Activated naive CD4-positive, alpha-beta T cell treated with anti-CD3 and anti-CD28 coated beads for 36 hours (primary cell): ENCODE results near the gene CENPX. TPM values are rescaled to one million over a fixed set of nuclear protein-coding genes. Genes with fewer than 3 reads are reported as not detected.

Experiments
- CTCF ChIA-PET: fragments of 350-600 bp; sonication (Branson Sonifier 250); formaldehyde crosslinking; loops from one replicate; lab custom pipeline; 2021; ENCODE audit warnings: antibody characterized with exemption; lab: Charles Lee
- DNase-seq: peaks from one replicate; pipeline ENCODE4 v3.0.0-alpha.2; 2020
- H3K27ac Mint-ChIP-seq: one replicate; pipeline ENCODE4 v1.8.0; 2021; ENCODE audit warnings: mild to moderate bottlenecking, mixed read lengths
- H3K27me3 Mint-ChIP-seq: one replicate; pipeline ENCODE4 v1.8.0; 2021; ENCODE audit warnings: low read depth, mixed read lengths
- H3K36me3 Mint-ChIP-seq: one replicate; pipeline ENCODE4 v1.8.0; 2021; ENCODE audit warnings: low read depth, mixed read lengths
- H3K4me1 Mint-ChIP-seq: one replicate; pipeline ENCODE4 v1.8.0; 2021; ENCODE audit warnings: low read depth, mixed read lengths
- H3K4me3 Mint-ChIP-seq: one replicate; pipeline ENCODE4 v1.8.0; 2021; ENCODE audit warnings: mild to moderate bottlenecking, moderate library complexity, mixed read lengths
- H3K9me3 Mint-ChIP-seq: one replicate; pipeline ENCODE4 v1.8.0; 2021; ENCODE audit warnings: mixed read lengths
- intact Hi-C: fragments of 100-400 bp; cut with micrococcal nuclease; formaldehyde crosslinking; loops from one replicate; pipeline ENCODE4 v1.15.1; 2023
- total RNA-seq, 2 experiments: library from RNA; stranded (reverse); gene quantifications; one replicate each; pipeline ENCODE4 v1.2.3, GENCODE V29; 2021

Gene CENPX
- total RNA-seq, 2 experiments from 2014 or later = 55.8 to 57.8 TPM

DNA sequence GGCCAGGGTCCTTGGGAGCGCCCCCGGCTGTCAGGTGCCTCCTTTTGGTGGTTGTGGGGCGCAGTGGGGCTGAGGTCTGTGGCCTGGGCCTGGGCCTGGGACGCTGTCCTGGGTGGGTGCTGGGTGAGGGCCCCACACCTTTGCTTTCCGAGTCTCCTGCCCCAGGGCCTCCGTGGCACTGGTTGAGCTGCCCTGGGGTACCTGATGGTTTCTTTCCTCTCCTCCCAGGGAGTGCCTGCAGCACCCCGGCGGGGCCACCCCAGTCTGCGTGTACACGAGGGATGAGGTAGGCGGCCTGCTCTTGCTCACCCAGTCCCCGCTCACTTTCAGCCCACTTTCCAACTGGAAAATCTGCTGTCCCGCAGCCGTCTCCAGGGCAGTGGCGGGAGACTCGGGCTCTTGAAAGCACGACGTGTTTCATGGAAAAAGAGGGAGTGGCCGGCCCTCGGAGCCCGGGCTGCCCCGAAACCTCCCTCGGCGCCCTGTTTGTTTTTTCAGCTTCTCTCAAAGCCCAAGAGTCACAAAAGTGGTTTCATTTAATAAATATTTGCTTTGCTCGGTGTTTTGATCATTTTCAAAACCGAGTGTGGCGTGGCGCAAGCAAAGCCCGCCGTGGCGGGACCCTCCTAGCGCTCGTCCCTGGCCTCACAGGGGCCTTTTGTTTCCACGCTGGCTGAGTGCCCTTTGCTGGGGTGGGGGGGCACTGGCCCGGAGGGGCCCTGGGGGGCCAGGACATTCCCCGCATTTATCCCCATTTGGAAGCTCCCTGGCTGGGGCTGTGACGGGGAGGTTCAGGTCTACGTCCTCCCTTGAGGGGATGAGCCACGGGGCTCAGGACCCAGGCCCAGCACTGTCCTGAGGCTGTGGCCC, 27.9 kb downstream of the CENPX start:
- Mint-ChIP-seq H3K36me3 (no peaks in the 10 kb centered on the region), H3K4me1 (peaks cover 4% of the 10 kb centered on the region), H3K27ac (no peak overlapping the region), H3K4me3 (no peak overlapping the region), H3K27me3 (no peaks in the 10 kb centered on the region), H3K9me3 (no peaks in the 10 kb centered on the region)
- intact Hi-C loops = no loop called here
- DNase-seq = no peak
- CTCF ChIA-PET = interaction anchor here (0.9 to 2.8 kb wide), 2 partner anchors 25 to 35 kb away, joined by 3 to 10 read pairs; no protein-coding TSS in a partner anchor

DNA sequence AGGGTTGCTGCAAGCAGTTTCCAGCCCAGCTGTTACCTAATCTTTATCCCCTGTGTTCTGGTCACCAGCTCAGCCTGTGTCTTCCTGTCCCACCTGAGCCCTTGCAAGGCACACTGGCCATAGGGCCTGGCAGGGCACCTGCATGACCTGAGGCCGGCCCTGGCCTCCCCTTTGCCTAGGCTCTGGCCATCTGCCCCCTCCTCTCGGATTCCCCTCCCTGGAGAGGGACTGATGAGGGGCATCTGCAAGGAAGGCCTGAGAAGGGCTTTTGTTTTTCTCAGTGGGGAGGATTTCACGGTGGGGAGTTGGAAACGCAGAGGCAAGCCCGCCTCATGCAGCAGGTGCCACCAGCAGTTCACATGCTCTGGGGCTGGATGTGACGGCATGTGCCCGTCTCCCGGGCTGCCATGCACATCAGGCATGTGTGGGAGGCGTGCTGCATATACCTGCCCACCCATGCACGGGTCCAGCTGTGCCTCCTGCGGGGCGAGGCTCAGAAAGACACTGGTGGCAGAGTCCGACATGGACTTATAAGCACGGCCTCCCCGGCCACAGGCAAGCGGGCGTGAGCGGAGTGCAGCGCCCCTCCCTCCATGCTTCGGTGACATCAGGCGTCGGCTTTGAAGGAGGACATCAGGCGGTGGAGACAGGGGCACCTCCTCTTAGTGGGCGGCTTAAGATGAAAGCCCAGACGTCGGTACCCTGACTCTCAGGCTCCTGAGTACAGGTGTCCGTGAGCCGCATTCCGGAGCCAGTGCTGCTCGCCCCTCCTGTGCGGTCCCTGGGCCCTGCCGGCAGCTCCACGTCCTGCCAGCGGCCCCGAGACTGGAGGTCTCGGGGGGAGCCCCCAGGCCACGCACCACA, 28.7 kb downstream of the CENPX start:
- CTCF ChIA-PET = interaction anchor here (0.6 kb wide), 1 partner anchor 41 kb away, joined by 4 read pairs; no protein-coding TSS in a partner anchor
- no peak overlapping the region for H3K4me3 Mint-ChIP-seq
- intact Hi-C loops = no loop called here
- H3K27me3 Mint-ChIP-seq = no peaks in the 10 kb centered on the region
- H3K4me1 Mint-ChIP-seq = peaks cover 4% of the 10 kb centered on the region
- no peaks in the 10 kb centered on the region for H3K9me3 Mint-ChIP-seq
- no peak overlapping the region for H3K27ac Mint-ChIP-seq
- DNase-seq = no peak
- no peaks in the 10 kb centered on the region for H3K36me3 Mint-ChIP-seq

DNA sequence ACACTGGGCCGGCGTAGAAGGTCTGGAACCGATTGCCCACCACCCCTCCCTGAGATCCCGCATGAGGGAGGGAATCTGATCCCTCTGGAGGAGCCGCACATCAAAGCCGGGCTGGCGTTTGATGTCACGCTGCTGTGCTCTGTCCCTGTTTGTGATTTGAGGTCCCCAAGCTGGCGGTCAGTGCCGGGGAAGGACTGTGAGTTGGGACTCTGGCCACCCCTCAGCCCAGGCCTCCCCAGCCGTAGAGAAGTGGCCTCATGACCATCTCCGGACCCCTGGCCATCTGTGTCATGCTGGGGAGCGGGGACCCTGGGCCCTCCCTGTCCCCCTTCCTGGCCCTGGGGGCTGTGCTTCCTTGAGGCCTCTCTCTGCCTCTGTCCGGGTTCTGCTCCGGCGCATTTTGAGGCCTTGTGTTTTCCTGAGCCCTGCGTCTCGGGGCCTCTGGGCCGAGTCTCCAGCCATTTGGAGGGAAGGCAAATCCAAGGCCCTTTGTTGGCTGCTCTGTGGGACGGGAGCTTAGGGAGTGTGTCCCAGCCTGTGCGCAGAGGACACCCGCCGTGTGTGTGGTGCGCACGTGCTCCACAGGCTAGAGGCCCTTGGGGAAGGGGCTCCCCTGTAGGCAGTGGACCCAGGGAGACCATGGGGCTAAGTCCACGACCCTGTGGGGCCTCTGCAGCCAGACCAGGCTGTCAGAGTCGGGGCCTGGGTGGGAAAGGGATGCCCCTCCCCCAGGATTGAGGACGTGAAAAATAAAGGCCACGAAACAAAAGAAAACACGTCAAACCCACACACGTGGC, 30.2 kb downstream of the CENPX start:
- intact Hi-C loops = no loop called here
- Mint-ChIP-seq H3K27me3 (no peaks in the 10 kb centered on the region), H3K4me1 (peaks cover 4% of the 10 kb centered on the region), H3K9me3 (no peaks in the 10 kb centered on the region), H3K4me3 (no peak overlapping the region), H3K27ac (no peak overlapping the region), H3K36me3 (no peaks in the 10 kb centered on the region)
- no peak for DNase-seq
- CTCF ChIA-PET = interaction anchor here (0.9 kb wide), 1 partner anchor 32 kb away, joined by 3 read pairs; the partner anchor contains the start of gene NOTUM

DNA sequence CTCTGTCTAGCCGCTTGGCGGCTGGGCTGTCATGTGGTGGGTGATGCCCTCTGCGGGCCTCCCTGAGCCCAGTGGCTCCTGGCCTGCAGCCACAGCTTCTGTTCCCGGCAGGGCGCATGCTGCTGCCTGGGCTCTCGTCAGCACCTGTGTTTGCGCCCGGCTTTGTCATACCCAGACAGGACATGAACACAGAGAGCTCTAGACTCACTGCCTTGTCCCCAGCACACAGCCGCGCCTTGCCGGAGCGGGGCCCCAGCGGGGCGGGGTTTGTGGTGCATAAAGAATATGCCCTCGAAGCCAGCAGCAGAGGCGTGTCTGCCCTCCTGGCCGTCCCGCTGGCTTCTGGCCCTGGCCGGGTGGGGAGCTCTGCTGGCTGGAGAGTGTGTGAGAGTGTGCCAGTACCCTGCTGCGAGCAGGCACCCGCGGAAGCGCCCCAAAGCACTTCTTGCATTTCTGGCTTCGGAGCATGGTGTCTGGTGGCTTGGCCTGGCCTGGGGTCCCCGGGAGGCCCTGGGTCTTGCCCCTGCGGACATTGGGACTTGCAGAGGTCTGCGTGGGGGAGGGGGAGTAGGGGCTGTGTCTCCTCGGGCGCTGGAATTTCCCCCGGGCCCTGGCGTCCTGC, 30.9 kb downstream of the CENPX start:
- intact Hi-C loops = no loop called here
- H3K27ac Mint-ChIP-seq = no peak overlapping the region
- CTCF ChIA-PET = interaction anchor here (0.9 kb wide), 1 partner anchor 31 kb away, joined by 3 read pairs; the partner anchor contains the start of gene NOTUM

DNA sequence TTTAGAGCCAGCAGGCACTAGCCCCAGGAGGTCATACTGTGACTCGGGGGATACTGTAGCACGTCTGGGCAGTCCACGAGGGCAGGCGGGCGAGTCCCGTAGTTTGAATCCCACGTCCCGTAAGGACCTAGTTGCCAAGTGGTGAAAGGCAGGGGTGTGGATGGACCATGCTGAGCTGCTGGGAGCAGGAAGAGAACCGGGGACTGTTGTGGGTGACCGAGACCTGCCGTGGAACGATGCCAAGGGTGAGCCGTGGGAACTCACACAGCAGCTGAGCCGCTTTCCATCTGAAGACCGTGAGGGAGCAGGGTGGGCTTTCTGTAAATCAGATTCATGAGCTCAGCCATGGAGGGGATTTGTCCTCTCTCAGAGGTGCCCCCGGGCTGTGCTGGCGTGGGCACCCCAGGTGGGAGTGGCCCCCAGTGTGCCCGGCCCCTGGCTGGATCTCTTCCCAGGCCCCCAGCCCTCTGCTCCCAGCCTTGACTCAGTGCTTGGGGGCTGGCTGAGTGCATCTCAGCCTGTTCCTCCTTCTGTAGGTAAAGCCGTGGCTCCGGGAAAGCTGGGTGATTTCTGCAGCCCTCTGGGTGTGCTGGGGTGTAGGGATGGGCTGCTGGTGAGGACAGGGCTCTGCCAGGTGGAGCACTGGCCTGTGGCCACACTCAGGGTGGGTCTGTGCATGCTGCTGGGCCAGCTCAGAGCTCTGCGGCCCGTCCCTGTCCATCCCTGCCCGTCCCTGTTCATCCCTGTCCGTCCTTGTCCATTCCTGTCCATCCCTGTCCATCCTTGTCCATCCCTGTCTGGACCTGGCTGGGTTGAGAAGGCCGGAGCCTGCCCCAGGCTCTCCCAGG, 31.6 kb downstream of the CENPX start:
- Mint-ChIP-seq H3K4me3 (no peak overlapping the region), H3K27me3 (no peaks in the 10 kb centered on the region), H3K27ac (no peak overlapping the region), H3K4me1 (peaks cover 4% of the 10 kb centered on the region), H3K9me3 (no peaks in the 10 kb centered on the region), H3K36me3 (no peaks in the 10 kb centered on the region)
- intact Hi-C loops = no loop called here
- CTCF ChIA-PET = interaction anchor here (0.6 kb wide), 1 partner anchor 36 kb away, joined by 5 read pairs; no protein-coding TSS in a partner anchor
- DNase-seq = no peak

More for the DNA sequence above, 30.9 kb downstream of the CENPX start:
- no peaks in the 10 kb centered on the region for H3K9me3 Mint-ChIP-seq
- H3K36me3 Mint-ChIP-seq = no peaks in the 10 kb centered on the region
- H3K27me3 Mint-ChIP-seq = no peaks in the 10 kb centered on the region
- no peak overlapping the region for H3K4me3 Mint-ChIP-seq
- peaks cover 4% of the 10 kb centered on the region for H3K4me1 Mint-ChIP-seq
- no peak for DNase-seq

DNA sequence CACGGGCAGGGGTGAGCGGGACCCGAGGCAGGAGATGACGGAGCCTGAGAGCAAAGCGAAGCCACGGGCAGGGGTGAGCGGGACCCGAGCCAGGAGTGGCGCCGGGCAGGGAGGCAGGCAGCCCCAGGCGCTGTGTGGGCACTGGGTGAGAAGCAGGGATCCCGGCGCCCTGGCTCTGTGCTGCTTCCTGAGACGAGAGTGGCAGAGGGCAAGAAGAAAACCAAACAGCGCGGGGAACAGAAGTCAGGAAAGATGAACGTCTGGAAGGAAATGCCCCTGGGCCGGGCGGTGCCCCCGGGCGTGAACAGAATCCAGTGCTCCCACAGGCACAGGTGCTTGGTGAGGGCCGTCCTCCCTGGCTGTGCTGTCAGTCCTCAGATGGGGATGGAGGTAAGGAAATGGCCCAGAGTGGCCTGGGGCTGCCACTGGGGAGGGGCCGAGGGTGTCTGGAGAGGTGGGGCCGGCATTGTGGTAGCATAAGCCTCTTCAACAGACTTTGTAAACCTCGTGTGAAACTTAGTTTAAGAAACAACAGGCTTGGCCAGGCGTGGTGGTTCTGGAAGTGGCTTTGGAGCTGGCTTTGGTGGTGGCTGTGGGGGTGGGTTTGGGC, 35.4 kb downstream of the CENPX start:
- Mint-ChIP-seq H3K4me3 (no peak overlapping the region), H3K27me3 (no peaks in the 10 kb centered on the region), H3K27ac (no peak overlapping the region), H3K4me1 (peaks cover 9% of the 10 kb centered on the region), H3K9me3 (no peaks in the 10 kb centered on the region), H3K36me3 (peaks cover 8% of the 10 kb centered on the region)
- intact Hi-C loops = no loop called here
- DNase-seq = no peak
- CTCF ChIA-PET = no interaction called here

DNA sequence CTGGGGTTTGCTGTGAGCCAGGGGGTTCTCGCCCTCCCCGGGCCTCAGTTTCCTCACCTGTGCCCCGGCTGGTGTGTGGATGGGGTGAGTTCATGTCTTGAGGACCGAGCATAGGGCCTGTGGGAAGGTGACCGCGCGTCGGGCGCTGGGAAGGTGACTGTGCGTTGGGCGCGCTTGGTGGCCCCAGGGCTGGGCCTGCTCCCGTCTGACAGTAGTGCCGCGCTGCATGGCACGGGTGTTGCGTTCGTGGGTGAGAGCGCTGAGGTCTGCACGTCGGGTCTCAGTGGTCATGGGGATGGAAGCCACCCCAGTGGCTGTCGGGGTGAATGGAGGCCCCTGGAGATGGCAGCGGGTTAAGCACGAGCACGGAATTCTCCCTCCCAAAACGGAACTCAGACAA, 36.1 kb downstream of the CENPX start:
- Mint-ChIP-seq H3K36me3 (peaks cover 8% of the 10 kb centered on the region), H3K27ac (no peak overlapping the region), H3K4me3 (no peak overlapping the region), H3K9me3 (no peaks in the 10 kb centered on the region), H3K4me1 (peaks cover 9% of the 10 kb centered on the region), H3K27me3 (no peaks in the 10 kb centered on the region)
- intact Hi-C loops = no loop called here
- no peak for DNase-seq
- CTCF ChIA-PET = no interaction called here

DNA sequence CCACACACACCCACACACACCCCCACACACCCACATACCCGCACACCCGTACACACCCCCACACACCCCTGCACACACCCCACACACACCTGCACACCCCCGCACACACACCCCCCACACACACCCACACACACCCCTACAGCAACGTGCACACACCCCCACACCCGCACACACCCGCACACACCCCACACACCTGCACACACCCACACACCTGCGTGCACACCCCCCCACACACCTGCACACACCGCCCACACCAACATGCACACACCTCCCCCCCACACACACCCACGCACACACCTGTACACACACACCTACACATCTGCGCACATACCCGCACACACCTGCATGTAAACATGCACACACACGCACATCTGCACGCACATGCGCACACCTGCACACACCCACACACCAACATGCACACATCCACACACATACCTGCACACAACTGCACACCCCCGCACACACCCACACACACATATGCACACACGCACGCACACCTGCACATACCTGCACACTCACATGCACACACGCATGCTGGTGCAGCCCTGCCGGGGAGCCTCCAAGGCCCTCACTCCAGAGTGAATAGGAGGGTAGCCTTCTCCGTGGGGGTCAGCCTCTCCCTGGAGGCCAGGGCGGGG, 37.8 kb downstream of the CENPX start:
- Mint-ChIP-seq H3K36me3 (peaks cover 10% of the 10 kb centered on the region), H3K27ac (no peak overlapping the region), H3K27me3 (no peaks in the 10 kb centered on the region), H3K4me1 (peaks cover 14% of the 10 kb centered on the region), H3K9me3 (no peaks in the 10 kb centered on the region), H3K4me3 (no peak overlapping the region)
- intact Hi-C loops = no loop called here
- CTCF ChIA-PET = no interaction called here
- no peak for DNase-seq

DNA sequence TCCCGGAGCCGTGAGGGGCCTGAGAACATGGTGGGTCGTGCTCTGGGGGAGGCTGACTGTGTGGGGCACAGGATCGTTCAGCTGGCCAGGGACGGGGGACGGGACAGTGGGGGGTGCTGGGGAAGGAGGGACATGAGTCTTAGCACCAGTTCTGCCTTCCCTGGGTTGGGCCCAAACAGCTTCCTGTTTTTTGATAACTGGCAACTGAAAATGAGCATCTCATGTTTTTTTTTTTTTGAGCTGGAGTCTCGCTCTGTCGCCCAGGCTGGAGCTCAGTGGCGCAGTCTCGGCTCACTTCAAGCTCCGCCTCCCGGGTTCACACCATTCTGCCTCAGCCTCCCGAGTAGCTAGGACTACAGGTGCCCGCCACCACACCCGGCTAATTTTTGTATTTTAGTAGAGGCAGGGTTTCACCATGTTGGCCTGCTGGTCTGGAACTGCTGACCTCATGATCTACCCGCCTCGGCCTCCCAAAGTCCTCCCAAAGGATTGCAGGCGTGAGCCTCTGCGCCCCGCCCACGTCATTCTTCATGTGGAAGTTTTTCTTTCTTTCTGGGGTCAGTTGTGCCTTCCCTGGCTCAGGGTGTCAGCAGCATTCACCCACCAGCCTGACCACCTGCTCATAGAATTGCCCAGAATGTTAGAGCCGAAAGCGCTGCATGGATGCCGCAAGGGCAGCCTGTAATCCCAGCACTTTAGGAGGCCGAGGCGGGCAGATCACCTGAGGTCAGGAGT, 38.9 kb downstream of the CENPX start:
- H3K27ac Mint-ChIP-seq = no peak overlapping the region
- CTCF ChIA-PET = interaction anchor here (0.8 kb wide), 1 partner anchor 16 kb away, joined by 4 read pairs; no protein-coding TSS in a partner anchor
- no peak overlapping the region for H3K4me3 Mint-ChIP-seq
- intact Hi-C loops = no loop called here
- no peak for DNase-seq
- peaks cover 10% of the 10 kb centered on the region for H3K36me3 Mint-ChIP-seq
- H3K9me3 Mint-ChIP-seq = no peaks in the 10 kb centered on the region
- no peaks in the 10 kb centered on the region for H3K27me3 Mint-ChIP-seq
- peaks cover 25% of the 10 kb centered on the region for H3K4me1 Mint-ChIP-seq
